Fibroblast of the aortic adventitia (primary cell): ENCODE data around the gene BRMS1L. TPM values are rescaled to one million over a fixed set of nuclear protein-coding genes. Genes with fewer than 3 reads are reported as not detected.
A peak's percentile ranks its signal among the peaks of the same experiment; 100 is the strongest.

ENCODE experiments used
- DNase-seq: peaks from one replicate; pipeline ENCODE4 v3.0.0-alpha.2; 2010; ENCODE audit warnings: low read depth
- H3K4me3 ChIP-seq: 2 replicates; pipeline ENCODE4 v1.5.1; 2011; ENCODE audit warnings: low read depth, mild to moderate bottlenecking, control low read depth, low read length, moderate library complexity
- total RNA-seq: library from RNA; depleted of rRNA; stranded (reverse); fragments of >200 nt; gene quantifications from 2 replicates; pipeline ENCODE4 v1.2.3, GENCODE V29; 2012; ENCODE audit warnings: low replicate concordance
- TF ChIP-seq, protein P1 (sequence below): IDR thresholded peaks from 2 replicates; pipeline ENCODE4 v1.5.1; 2011; ENCODE audit warnings: mild to moderate bottlenecking, low read length, control low read depth, inconsistent platforms; ENCODE audit not compliant: insufficient read depth

BRMS1L gene
- total RNA-seq, 1 donor, result 5.6 TPM

DNA sequence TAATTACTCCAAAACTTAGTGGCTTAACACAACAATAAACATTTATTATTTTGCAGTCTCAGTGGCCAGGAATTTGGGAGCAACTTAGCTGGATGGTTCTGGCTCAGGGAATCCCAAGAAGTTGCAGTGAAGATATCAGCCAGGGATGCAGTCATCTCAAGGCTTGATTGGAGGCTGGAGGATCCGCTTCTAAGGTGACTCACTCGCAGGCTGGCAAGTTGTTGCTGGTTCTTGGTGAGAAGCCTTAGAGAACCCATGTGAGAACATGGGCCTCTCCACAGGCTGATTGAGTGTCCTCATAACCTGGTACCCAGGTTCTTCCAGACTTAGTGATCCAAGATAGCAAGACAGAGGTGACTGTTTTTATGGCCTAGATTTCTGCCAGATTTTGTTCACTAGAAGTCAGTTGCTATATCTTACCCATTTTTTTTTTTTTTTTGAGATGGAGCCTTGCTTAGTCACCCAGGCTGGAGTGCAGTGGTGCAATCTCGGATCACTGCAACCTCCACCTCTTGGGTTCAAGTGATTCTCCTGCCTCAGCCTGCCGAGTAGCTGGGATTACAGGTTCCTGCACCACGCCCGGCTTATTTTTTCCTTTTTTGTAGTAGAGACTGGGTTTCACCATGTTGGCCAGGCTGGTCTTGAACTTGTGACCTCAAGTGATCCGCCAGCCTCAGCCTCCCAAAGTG lies 32.5 kb downstream of the BRMS1L start:
- DNase-seq, result peak; percentile 47
- TF ChIP-seq, protein P1, sequence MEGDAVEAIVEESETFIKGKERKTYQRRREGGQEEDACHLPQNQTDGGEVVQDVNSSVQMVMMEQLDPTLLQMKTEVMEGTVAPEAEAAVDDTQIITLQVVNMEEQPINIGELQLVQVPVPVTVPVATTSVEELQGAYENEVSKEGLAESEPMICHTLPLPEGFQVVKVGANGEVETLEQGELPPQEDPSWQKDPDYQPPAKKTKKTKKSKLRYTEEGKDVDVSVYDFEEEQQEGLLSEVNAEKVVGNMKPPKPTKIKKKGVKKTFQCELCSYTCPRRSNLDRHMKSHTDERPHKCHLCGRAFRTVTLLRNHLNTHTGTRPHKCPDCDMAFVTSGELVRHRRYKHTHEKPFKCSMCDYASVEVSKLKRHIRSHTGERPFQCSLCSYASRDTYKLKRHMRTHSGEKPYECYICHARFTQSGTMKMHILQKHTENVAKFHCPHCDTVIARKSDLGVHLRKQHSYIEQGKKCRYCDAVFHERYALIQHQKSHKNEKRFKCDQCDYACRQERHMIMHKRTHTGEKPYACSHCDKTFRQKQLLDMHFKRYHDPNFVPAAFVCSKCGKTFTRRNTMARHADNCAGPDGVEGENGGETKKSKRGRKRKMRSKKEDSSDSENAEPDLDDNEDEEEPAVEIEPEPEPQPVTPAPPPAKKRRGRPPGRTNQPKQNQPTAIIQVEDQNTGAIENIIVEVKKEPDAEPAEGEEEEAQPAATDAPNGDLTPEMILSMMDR, result no peak
- no peak overlapping the region for H3K4me3 ChIP-seq

DNA sequence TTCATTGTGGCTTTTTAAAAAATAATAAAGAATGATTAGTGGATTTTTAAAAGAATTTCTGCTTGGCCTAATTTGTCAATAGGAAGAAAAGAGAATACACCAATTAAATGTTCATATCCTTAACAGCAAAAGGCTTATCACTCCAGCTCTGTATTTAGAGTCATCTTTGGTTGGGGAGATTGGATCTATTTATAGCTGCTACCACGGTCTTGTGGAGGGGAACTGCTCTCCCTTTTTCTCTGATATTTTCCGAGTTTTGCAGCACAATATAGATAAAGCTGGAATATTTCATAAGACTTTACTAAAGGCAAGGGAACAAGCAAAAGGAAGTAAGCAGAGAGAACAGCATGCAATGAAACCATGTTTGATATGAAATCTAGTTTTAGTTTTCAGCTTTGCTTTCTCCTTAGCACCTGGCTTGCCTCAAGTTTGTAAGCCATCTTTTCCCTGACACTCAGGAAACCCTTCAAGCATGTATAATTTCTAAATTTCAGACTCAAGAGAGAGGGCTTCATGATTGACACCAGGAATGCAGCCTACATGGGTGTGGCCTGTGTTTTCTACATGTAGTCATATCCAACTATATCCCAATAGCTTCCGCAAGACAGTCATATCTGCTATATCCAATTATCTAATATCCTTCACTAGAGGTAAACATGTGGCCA lies 35.2 kb downstream of the BRMS1L start:
- DNase-seq, result no peak
- TF ChIP-seq, protein P1, result no peak
- no peak overlapping the region for H3K4me3 ChIP-seq

DNA sequence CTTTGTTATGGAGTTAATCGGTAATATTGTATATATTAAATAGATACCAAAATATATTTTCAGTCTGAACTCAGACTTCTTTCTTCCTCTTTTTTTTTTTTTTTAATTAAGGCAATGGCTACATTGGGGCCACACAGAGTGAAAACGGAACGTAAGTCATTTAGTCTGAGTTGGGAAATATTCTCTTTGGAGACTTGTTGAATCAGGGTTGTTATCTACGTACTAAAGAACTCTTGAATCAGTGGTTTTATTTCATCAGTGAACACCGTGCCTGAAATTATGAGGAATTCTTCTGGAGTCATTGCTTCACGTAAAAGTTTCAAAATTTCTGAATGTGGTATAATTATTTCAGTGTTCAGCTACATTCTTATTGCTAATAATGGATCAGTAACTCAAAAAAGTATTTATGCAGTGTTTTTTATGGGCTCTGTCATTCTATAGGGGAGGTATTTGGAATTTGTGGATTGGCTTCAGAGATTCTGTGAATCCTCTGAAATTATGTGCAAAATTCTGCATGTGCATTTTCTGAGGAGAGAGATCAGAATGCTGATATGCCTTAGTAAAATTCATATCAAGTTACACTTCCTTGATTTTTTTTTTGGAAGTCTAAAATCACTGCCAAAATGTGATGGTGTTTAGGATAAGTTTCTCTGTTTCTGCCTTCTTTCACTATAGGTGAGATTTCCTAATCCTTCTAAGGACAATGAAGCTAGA lies 39.6 kb downstream of the BRMS1L start:
- peak; percentile 30 for DNase-seq
- TF ChIP-seq, protein P1, result no peak
- H3K4me3 ChIP-seq, result no peak overlapping the region

DNA sequence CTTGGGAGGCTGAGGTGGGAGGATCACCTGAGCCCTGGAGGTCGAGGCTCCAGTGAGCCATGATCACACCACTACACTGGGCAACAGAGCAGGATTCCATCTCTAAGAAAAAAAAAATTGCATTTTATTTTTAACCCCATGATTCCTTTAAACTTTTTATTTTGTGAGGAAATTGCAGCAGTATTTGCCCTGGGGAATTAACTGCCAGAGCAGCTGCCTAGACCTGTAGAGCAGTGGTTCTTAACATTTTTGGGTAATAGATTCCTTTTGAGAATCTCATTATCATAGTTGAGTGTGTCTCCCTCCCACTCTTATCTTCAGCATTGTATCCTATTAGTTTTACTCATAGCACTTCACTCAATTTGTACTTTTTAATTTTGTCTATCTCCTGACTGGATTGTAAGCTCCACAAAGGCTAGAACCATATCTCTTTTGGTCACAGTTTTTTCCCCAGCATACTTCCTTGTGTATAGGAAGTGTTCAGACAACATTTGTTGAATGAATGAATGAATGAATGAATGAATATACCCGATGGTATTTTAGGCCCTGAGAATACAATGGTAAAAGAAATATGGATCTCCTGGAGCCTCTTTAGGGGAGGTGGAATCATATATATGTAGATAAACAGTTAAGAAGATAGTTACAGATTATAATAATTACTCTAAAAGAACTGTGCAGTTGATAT lies 40.6 kb downstream of the BRMS1L start:
- TF ChIP-seq, protein P1, result no peak
- DNase-seq, result no peak
- no peak overlapping the region for H3K4me3 ChIP-seq

DNA sequence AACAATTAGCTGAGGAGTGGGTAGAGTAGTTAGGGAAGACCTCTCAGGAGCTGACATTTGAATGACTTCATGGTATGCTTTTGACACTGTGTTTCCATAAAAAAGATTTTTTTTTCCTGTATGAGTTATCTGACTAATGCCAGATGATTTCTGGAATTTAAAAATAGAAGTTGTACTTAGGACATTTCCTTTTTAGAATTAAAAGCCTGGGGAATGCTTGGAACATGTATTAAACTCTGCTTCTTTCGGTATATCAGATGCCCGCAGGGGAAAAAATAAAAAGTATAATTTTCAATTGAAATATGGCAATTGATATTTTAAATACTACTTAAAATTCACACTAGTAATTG lies 41.1 kb downstream of the BRMS1L start:
- H3K4me3 ChIP-seq, result no peak overlapping the region
- DNase-seq, result no peak
- TF ChIP-seq, protein P1, result no peak

DNA sequence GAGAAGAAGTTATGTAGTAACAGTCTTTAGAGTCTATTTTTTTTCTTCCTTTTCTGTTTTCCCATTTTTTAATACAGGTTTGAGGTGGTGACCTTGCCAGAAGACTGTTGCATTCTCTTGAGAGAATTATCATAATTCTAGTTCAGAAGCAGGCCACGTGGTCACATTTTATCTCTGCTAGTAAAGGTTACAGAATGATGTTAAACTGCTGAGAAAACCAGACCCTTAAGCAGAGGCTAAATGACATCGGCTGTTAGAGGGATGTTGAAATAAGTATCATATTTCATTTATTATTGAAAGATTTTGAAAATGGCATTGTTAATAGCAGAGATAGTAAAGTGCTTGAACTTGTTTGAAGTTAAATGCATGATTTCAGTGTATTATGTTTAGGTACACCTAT lies 49.2 kb downstream of the BRMS1L start:
- peak; percentile 29 for DNase-seq
- TF ChIP-seq, protein P1, result no peak
- no peak overlapping the region for H3K4me3 ChIP-seq
